SK-N-MC (cell line): Measurements from ENCODE around the gene ARL4A.

ENCODE experiments used
- DNase-seq: peaks from one replicate; pipeline ENCODE4 v3.0.0-alpha.2; 2011; ENCODE audit warnings: low read depth, low spot score
- H3K27ac ChIP-seq: fragments of 200-600 bp; sonication (generic); 2 replicates; pipeline ENCODE4 v1.5.1; 2016; ENCODE audit warnings: mixed run types
- H3K36me3 ChIP-seq: fragments of 200-600 bp; sonication (generic); 2 replicates; pipeline ENCODE4 v1.6.1; 2017; ENCODE audit warnings: antibody characterized with exemption, low read length, mixed read lengths; ENCODE audit not compliant: insufficient read depth
- H3K4me3 ChIP-seq: fragments of 200-600 bp; sonication (generic); 2 replicates; pipeline ENCODE4 v1.5.1; 2016
- H3K9ac ChIP-seq: fragments of 200-600 bp; sonication (generic); 2 replicates; pipeline ENCODE4 v1.8.0; 2017; ENCODE audit warnings: mixed run types, mixed read lengths; ENCODE audit not compliant: insufficient read length
- H3K9me3 ChIP-seq: fragments of 200-600 bp; sonication (generic); 2 replicates; pipeline ENCODE4 v1.6.1; 2017; ENCODE audit warnings: low read depth, mild to moderate bottlenecking, antibody characterized with exemption, low read length, moderate library complexity, mixed read lengths
- EZH2 ChIP-seq: fragments of 200-600 bp; sonication (generic); IDR thresholded peaks from one replicate; pipeline ENCODE4 v1.6.1; 2017; ENCODE audit warnings: antibody characterized with exemption
- FOXP2 ChIP-seq: optimal IDR thresholded peaks from 2 replicates; pipeline ENCODE3; 2011; ENCODE audit warnings: mild to moderate bottlenecking, moderate library complexity; ENCODE audit not compliant: insufficient read depth; ENCODE audit errors: extremely low read length, control extremely low read depth
- POLR2AphosphoS5 ChIP-seq: IDR thresholded peaks from 2 replicates; pipeline ENCODE4 v1.6.1; 2012; ENCODE audit warnings: mild to moderate bottlenecking, low read depth, low read length, borderline replicate concordance

Gene ARL4A

DNA sequence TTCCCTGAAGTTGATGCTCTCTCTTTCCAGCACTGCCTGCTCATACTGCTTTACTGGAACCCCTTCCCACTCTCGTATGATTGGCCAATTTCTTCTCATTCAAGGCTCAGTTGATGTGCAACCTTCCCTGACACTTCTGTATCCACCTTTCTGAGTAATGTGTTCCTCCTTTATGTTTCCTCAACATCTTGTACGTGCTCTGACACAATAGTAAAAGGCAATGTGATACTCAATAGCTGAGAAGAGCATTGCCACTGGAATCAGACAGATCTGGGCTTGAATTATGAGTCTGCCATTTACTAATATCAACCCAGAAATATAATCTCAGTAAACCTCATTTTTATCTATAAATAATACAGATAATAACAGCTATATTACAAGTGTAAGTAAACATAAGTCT is 34.7 kb downstream of the ARL4A start:
- no peak for DNase-seq
- H3K36me3 ChIP-seq, result no peaks in the 10 kb centered on the region
- H3K27ac ChIP-seq, result no peak overlapping the region
- TF ChIP-seq EZH2 (no peak), POLR2AphosphoS5 (no peak), FOXP2 (no peak)
- no peak overlapping the region for H3K9ac ChIP-seq
- no peaks in the 10 kb centered on the region for H3K9me3 ChIP-seq
- H3K4me3 ChIP-seq, result no peak overlapping the region

DNA sequence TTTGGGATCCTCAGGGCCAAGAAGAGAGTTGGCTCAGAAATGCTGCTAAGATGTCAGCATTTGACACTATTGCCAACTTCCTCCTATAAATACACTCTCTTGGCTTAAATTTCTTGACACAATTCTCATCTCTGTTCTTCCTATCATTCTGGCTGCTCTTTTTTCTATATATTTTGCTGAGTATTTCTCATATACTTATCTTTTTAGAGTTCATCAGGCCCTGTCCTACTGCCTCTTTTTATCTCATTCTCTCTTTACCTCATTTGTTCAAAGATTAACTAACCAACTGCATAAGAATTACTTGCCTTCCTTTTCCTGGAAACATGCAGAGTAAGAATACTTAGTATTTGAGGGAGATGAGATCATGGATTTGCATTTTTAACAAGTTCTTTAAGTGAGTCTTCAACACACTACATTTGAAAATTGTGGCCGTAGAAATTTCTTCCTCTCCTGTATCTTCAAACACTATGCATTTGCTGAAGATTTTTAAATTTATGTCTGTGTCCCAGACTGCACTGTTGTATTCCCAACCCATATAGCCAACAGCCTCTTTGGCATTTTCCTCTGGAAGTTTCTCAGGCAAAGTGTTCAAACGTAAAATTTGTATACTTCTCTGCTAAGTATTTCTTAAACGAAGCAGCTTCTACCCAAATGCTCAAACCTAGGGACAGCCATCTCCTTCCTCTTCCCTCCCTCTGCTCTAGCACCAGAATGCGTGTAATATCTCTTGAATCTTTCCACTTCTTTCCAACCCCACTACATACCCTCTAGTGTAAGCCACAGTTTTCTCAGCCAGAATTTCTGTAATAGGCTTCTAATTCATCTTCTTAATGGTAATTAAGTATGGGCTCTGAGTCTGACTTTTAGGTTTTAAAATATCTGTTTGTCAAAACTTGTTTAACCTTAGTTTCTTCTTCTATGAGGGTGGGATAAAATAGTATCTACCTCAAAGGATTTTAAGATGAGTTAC is 35.5 kb downstream of the ARL4A start:
- no peak for DNase-seq
- H3K4me3 ChIP-seq, result no peak overlapping the region
- no peaks in the 10 kb centered on the region for H3K9me3 ChIP-seq
- H3K36me3 ChIP-seq, result no peaks in the 10 kb centered on the region
- no peak for TF ChIP-seq POLR2AphosphoS5
- no peak for TF ChIP-seq EZH2
- TF ChIP-seq FOXP2, result no peak
- no peak overlapping the region for H3K9ac ChIP-seq
- no peak overlapping the region for H3K27ac ChIP-seq

DNA sequence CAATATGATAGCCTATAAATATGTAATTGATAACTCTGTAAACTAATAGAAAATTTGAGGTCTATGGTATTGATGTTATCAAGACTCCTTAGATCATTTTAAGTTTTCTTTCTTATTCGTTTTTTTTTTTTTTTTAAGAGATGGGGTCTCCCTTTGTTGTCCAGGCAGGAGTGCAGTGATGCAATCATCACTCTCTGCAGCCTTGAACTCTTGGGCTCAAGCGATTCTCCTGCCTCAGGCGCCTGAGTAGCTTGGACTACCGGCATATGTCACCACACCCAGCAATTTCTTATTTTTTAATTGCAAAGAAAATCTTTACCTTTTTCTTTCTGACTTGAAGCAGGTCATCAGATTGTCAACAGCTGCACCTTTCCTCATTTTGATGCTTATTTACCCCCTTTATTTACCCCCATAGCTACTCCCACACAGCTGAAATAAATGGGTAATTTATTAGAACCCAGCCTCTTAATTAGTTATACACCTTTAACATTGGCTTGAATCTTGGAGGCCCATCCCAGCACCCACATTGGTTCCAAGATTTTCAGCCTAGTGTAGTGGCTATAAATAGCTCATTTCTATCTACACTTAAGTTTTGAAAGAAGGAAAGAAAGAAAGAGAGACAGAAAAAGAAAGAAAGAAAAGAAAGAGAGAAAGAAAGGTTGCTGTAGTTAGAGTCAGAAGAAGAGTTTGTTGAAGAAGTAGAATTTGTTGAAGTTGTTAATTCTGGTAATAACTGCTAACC is 38.3 kb downstream of the ARL4A start:
- no peak overlapping the region for H3K4me3 ChIP-seq
- no peak overlapping the region for H3K27ac ChIP-seq
- no peak overlapping the region for H3K9ac ChIP-seq
- DNase-seq, result no peak
- no peaks in the 10 kb centered on the region for H3K9me3 ChIP-seq
- H3K36me3 ChIP-seq, result no peaks in the 10 kb centered on the region
- no peak for TF ChIP-seq POLR2AphosphoS5
- no peak for TF ChIP-seq EZH2
- no peak for TF ChIP-seq FOXP2

DNA sequence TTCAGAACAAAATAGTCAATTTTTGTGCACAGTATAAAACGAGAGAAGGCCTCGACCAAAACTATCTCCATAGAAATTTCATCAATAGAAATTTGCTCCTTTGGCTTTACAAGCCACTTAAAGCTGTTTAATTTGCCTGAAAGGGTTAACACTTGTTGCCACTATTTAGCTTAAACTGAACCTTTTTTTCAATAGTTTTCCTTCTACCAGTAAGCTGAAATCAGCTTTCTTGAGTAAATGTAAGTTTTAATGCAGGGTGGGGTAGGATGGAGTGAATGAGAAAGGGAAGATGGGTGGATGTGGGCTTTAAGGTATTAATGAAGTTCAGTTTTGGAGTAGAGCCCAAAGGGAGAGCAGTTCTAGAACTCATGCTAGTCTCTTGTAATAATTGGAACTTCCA is 39.5 kb downstream of the ARL4A start:
- H3K9me3 ChIP-seq, result no peaks in the 10 kb centered on the region
- no peak for DNase-seq
- TF ChIP-seq FOXP2, result no peak
- TF ChIP-seq POLR2AphosphoS5, result no peak
- no peak for TF ChIP-seq EZH2
- H3K36me3 ChIP-seq, result no peaks in the 10 kb centered on the region
- H3K4me3 ChIP-seq, result no peak overlapping the region
- H3K27ac ChIP-seq, result peak overlapping the region; percentile 87; the same call in 1 of the 2 replicates
- H3K9ac ChIP-seq, result no peak overlapping the region

DNA sequence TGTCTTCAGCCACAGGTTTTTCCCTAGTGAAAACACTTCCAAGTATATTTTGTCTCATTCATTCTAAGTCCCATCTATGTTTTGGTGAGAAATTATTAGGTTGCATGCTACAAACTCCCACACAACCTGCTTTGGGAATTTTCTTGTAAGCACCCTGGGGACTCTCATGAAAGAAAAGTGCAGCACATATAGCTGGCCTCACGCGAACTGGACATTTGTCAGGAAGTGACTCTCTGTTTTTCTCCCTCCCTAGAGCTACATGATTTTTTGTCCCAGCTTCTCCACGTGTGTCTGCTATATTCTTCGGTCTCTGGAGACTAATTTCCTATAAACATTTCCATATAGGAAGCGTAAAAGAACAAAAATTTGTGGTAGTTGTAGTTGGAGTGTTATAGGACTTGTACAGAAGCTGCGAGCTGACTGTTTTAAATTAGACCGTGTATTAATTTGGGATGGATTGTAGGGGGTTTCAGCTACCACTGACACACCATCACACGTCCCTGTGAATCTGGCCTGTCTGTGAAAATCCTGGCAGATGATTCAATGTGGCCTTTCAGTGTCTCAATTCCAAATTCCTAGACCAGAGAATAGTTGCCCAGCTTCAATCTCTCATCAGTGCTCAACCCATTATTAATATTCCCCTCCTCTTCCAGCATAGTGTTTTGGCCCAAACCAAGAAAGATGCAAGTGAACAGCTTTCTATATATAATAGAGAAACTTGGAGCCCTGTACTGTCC is 40.2 kb downstream of the ARL4A start:
- no peak for DNase-seq
- Histone ChIP-seq H3K27ac (peak overlapping the region; percentile 87), H3K9ac (peak overlapping the region; percentile 57), H3K9me3 (no peaks in the 10 kb centered on the region), H3K4me3 (peak overlapping the region; percentile 51), H3K36me3 (no peaks in the 10 kb centered on the region)
- TF ChIP-seq POLR2AphosphoS5, result no peak

DNA sequence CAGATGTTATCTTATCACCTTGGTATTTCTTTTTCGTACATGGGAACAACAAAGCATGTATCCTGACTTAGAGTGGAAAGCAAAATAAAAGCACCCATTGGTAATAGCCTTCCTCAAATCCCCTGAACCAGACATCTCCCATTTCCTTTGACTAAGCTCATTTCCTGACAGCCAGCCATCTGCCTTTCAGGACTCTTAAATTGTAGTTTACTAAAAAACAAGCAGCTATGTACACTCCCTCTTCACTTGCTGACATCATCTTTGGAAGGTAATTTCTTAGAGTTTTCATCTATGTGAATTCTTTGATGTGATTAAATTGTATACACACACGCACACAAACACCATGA is 40.7 kb downstream of the ARL4A start:
- Histone ChIP-seq H3K36me3 (no peaks in the 10 kb centered on the region), H3K27ac (peak overlapping the region; percentile 87), H3K9ac (peak overlapping the region; percentile 57), H3K9me3 (no peaks in the 10 kb centered on the region), H3K4me3 (peak overlapping the region; percentile 51)
- DNase-seq, result no peak
- TF ChIP-seq EZH2 (no peak), POLR2AphosphoS5 (no peak)

DNA sequence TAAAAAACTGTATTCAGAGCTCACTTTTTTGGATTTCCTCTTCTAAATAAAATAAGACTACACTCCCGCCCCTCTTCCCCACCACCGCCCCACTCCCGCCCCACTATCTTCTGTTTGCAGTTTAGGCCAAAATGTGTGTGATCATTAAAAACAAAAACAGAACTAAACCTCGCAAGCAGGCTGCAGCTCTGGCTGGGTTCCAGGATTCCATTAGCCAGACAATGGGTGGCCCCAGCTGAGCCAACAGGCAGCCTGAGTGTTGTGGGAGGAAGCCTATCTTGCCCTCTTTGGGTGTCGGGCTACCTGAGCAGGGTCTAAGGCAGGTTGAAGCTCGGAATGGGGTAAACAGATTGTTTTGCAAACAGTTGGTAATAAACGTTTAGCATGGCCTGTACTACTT is 41.7 kb downstream of the ARL4A start:
- no peak overlapping the region for H3K9ac ChIP-seq
- TF ChIP-seq POLR2AphosphoS5 (no peak; the same call in 1 of the 2 replicates), EZH2 (no peak), FOXP2 (no peak)
- no peaks in the 10 kb centered on the region for H3K9me3 ChIP-seq
- DNase-seq, result no peak
- no peak overlapping the region for H3K4me3 ChIP-seq
- H3K36me3 ChIP-seq, result no peaks in the 10 kb centered on the region
- peak overlapping the region; percentile 39; the same call in 1 of the 2 replicates for H3K27ac ChIP-seq

DNA sequence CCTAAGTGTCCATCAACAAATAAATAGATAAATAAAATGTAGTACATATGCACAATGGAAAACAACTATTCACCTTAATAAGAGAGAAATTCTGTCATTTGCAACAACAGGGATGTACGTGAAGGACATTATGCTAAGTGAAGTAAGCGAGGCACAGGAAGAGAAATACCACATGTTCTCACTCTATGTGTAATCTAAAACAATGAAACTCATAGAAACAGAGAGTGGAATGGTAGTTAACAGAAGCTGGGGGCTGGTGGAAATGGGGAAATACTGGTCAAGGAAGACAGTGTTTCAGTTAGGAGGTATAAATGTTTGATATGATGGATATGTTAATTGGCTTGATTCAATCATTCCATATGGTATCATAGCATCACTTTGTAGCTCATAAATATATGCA is 43.1 kb downstream of the ARL4A start:
- Histone ChIP-seq H3K9ac (no peak overlapping the region), H3K27ac (no peak overlapping the region), H3K4me3 (no peak overlapping the region), H3K36me3 (no peaks in the 10 kb centered on the region), H3K9me3 (no peaks in the 10 kb centered on the region)
- TF ChIP-seq POLR2AphosphoS5 (no peak), EZH2 (no peak), FOXP2 (no peak)
- DNase-seq, result no peak
